HFFc6 (cell line): ENCODE results near the gene CHODL. TPM values are rescaled to one million over a fixed set of nuclear protein-coding genes. Genes with fewer than 3 reads are reported as not detected.

Experiments
- DNase-seq: peaks from one replicate; pipeline ENCODE4 v3.0.0-alpha.2; 2018
- H3K27ac Mint-ChIP-seq: 2 replicates; pipeline ENCODE4 v1.8.0; 2020; ENCODE audit warnings: mild to moderate bottlenecking, mixed read lengths
- H3K27me3 Mint-ChIP-seq: 2 replicates; pipeline ENCODE4 v1.8.0; 2021; ENCODE audit warnings: mild to moderate bottlenecking, moderate library complexity, mixed read lengths; ENCODE audit not compliant: insufficient read depth
- H3K36me3 Mint-ChIP-seq: 2 replicates; pipeline ENCODE4 v1.8.0; 2021; ENCODE audit warnings: low read depth, mixed read lengths
- H3K4me1 Mint-ChIP-seq: 2 replicates; pipeline ENCODE4 v1.8.0; 2020; ENCODE audit warnings: low read depth, mixed read lengths
- H3K4me3 Mint-ChIP-seq: 2 replicates; pipeline ENCODE4 v1.8.0; 2020; ENCODE audit warnings: mild to moderate bottlenecking, moderate library complexity, mixed read lengths
- H3K9me3 Mint-ChIP-seq: 2 replicates; pipeline ENCODE4 v1.8.0; 2020; ENCODE audit warnings: mild to moderate bottlenecking, mixed read lengths
- total RNA-seq, 6 experiments: library from RNA; stranded (reverse); fragmentation: NEBNext Ultra II Directional; extraction: Animal tissue kit (Norgen Biotek cat#: 25700); gene quantifications; 2 replicates in 1 of 6; 3 replicates in 5 of 6; pipeline ENCODE4 v1.2.3, GENCODE V29; 2021
- TF ChIP-seq, protein P1 (sequence below): fragments of 200-600 bp; sonication (generic); IDR thresholded peaks from 2 replicates; pipeline ENCODE4 v1.5.0; 2021; ENCODE audit warnings: antibody characterized with exemption, mild to moderate bottlenecking

The CHODL gene
- total RNA-seq, 6 experiments from 2014 or later = not detected

DNA sequence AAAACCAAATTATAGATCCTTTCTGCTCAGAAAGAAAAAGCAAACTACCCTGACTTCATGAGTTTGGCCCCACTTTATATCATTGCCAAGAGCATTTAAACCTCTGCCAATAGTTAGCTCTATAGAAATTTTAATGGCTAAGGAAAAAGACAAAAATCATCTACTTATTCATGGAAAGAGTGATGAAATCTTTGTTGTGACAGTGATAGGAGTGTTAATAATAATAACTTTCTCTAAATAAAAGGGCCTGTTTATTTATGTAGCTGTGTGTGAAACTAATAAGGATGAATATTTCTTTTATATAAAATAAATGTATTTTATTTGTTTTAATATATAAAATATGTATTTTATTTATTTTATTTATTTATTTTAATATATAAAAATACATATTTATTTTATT, 6.4 kb downstream of the CHODL start:
- no peak overlapping the region for H3K27ac Mint-ChIP-seq
- H3K4me1 Mint-ChIP-seq = no peaks in the 10 kb centered on the region
- TF ChIP-seq, protein P1, sequence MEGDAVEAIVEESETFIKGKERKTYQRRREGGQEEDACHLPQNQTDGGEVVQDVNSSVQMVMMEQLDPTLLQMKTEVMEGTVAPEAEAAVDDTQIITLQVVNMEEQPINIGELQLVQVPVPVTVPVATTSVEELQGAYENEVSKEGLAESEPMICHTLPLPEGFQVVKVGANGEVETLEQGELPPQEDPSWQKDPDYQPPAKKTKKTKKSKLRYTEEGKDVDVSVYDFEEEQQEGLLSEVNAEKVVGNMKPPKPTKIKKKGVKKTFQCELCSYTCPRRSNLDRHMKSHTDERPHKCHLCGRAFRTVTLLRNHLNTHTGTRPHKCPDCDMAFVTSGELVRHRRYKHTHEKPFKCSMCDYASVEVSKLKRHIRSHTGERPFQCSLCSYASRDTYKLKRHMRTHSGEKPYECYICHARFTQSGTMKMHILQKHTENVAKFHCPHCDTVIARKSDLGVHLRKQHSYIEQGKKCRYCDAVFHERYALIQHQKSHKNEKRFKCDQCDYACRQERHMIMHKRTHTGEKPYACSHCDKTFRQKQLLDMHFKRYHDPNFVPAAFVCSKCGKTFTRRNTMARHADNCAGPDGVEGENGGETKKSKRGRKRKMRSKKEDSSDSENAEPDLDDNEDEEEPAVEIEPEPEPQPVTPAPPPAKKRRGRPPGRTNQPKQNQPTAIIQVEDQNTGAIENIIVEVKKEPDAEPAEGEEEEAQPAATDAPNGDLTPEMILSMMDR = no peak
- 0 out of 2 replicates have a peak, but pooled peaks cover 1% of the 10 kb centered on the region for H3K36me3 Mint-ChIP-seq
- H3K27me3 Mint-ChIP-seq = no peaks in the 10 kb centered on the region
- no peak for DNase-seq
- peaks cover 8% of the 10 kb centered on the region; the same call in 1 of the 2 replicates for H3K9me3 Mint-ChIP-seq
- H3K4me3 Mint-ChIP-seq = no peak overlapping the region

DNA sequence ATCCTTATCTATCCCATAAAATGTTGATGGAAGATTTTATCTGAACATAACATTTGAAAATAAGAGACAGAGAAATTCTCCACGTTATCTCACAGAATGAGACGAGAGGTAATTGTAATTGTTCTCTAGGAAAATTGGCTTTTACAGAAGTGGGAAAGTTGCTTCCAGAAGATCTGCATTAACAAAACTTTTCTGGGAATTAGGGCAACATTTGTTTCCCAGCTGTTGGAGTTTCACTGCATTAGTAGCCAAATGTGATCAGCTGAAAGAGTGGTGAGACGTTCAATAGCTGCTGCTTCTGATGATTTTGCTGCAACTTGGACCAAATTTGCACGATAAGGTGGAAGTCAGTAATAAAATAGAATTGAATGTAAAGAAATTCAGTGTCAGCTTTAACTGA, 7.6 kb downstream of the CHODL start:
- H3K36me3 Mint-ChIP-seq = no peaks in the 10 kb centered on the region
- H3K9me3 Mint-ChIP-seq = peaks cover 8% of the 10 kb centered on the region; the same call in 1 of the 2 replicates

DNA sequence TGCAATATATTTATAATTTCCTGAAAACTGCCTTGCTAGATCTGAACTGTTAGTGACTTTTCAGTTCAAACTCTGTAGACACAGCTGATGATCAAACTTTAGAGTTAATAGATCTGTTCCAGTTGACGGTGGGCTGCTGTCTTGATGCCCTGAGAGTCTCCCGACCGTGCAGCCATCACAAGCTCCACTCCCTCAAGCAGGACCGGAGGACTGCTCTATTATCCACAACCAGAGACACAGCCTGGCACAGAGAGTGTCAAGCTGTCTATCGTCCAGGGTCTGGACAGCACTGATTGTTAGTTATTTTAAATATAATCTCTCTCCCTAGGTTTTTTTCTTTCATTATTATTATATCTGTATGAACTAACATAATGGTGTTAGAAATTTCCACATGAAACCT, 8.0 kb downstream of the CHODL start:
- no peak for DNase-seq
- no peak overlapping the region for H3K27ac Mint-ChIP-seq
- H3K9me3 Mint-ChIP-seq = peaks cover 12% of the 10 kb centered on the region; the same call in 1 of the 2 replicates
- H3K36me3 Mint-ChIP-seq = no peaks in the 10 kb centered on the region
- H3K4me1 Mint-ChIP-seq = no peaks in the 10 kb centered on the region
- no peak overlapping the region for H3K4me3 Mint-ChIP-seq
- TF ChIP-seq, protein P1 = no peak
- no peaks in the 10 kb centered on the region for H3K27me3 Mint-ChIP-seq

More for the DNA sequence above, 7.6 kb downstream of the CHODL start:
- no peak for DNase-seq
- Mint-ChIP-seq H3K4me3 (no peak overlapping the region), H3K27ac (no peak overlapping the region), H3K27me3 (no peaks in the 10 kb centered on the region), H3K4me1 (no peaks in the 10 kb centered on the region)
- TF ChIP-seq, protein P1 = no peak

DNA sequence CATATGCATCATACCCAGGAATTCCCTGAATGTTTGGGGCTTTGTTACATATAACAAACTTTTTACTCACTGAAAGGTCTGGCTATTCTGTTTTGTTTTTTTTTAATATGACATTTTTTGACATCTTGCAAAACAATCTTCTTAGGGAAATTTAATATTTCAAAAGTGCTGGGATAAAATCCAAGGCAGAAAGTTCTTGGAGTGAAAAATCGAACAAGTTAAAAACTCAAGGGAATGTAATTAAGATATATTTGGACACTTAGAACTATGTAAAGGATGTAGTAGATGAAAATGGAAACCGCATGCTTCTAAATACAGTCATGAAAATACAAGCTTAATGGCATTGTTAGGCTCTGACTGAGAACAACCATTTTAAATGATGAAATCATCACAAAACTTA, 8.6 kb downstream of the CHODL start:
- DNase-seq = no peak
- H3K27ac Mint-ChIP-seq = no peak overlapping the region
- H3K36me3 Mint-ChIP-seq = no peaks in the 10 kb centered on the region
- TF ChIP-seq, protein P1 = no peak
- H3K4me3 Mint-ChIP-seq = no peak overlapping the region
- peaks cover 16% of the 10 kb centered on the region; the same call in 1 of the 2 replicates for H3K9me3 Mint-ChIP-seq
- H3K4me1 Mint-ChIP-seq = no peaks in the 10 kb centered on the region
- no peaks in the 10 kb centered on the region for H3K27me3 Mint-ChIP-seq

DNA sequence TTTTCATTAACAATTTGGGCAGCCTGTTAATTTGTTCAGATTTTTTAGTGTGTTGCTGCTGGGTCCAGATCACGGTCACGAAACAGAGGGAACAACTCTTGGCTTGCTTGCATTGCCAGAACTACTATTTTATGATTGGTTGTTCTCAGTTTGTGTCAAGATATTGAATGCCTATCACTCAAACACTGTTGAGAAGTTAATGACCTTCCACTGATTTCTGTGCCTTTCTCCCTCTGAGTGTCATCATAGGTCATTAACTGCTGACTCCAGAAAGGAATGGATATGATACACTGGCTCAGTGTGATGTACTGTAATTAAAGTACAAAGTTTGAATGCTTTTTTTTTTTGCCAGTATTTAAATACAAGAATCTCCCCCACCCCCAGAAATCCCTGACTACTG, 9.2 kb downstream of the CHODL start:
- no peaks in the 10 kb centered on the region for H3K4me1 Mint-ChIP-seq
- no peaks in the 10 kb centered on the region for H3K27me3 Mint-ChIP-seq
- peaks cover 16% of the 10 kb centered on the region; the same call in 1 of the 2 replicates for H3K9me3 Mint-ChIP-seq
- TF ChIP-seq, protein P1 = no peak
- no peak overlapping the region for H3K4me3 Mint-ChIP-seq
- no peak overlapping the region for H3K27ac Mint-ChIP-seq
- DNase-seq = no peak
- H3K36me3 Mint-ChIP-seq = no peaks in the 10 kb centered on the region

DNA sequence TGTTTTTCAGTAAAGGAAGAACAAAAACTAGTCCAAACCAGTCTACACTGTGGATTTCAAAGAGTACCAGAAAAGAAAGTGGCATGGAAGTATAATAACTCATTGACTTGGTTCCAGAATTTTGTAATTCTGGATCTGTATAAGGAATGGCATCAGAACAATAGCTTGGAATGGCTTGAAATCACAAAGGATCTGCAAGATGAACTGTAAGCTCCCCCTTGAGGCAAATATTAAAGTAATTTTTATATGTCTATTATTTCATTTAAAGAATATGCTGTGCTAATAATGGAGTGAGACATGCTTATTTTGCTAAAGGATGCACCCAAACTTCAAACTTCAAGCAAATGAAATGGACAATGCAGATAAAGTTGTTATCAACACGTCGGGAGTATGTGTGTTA, 21.3 kb downstream of the CHODL start:
- Mint-ChIP-seq H3K27me3 (no peaks in the 10 kb centered on the region), H3K27ac (no peak overlapping the region), H3K4me3 (no peak overlapping the region), H3K4me1 (no peaks in the 10 kb centered on the region), H3K9me3 (peaks cover 18% of the 10 kb centered on the region), H3K36me3 (no peaks in the 10 kb centered on the region)
- DNase-seq = no peak
- TF ChIP-seq, protein P1 = no peak
